ENCODE results near the gene ARL6IP5.

Gene ARL6IP5

DNA sequence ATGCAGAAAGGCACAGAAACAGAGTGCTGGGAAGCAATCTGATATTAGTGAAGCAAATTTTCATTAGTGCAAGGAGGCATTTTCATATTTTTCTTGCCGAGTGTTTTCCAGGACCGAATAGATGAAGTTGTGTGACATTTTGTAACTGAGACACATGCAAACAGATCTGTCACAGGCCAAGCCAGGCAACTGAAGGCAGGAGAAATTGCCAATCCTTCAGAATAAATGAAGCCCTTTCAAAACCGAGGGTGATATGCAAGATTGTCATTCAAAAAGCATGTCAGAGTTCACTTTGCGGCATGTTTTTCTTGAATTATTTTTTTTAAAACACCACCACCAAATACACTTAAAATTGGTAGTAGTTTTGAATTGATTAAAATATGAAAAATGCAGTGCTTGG lies 31.4 kb downstream of the ARL6IP5 start:
- TF ChIP-seq, protein P1, sequence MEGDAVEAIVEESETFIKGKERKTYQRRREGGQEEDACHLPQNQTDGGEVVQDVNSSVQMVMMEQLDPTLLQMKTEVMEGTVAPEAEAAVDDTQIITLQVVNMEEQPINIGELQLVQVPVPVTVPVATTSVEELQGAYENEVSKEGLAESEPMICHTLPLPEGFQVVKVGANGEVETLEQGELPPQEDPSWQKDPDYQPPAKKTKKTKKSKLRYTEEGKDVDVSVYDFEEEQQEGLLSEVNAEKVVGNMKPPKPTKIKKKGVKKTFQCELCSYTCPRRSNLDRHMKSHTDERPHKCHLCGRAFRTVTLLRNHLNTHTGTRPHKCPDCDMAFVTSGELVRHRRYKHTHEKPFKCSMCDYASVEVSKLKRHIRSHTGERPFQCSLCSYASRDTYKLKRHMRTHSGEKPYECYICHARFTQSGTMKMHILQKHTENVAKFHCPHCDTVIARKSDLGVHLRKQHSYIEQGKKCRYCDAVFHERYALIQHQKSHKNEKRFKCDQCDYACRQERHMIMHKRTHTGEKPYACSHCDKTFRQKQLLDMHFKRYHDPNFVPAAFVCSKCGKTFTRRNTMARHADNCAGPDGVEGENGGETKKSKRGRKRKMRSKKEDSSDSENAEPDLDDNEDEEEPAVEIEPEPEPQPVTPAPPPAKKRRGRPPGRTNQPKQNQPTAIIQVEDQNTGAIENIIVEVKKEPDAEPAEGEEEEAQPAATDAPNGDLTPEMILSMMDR (conservative IDR thresholded peaks at IDR 0.05; ENCODE audit: low read depth, low read length), result no peak
- DNase-seq (ENCODE audit: low read depth), result no peak
- no peak overlapping the region for H3K4me3 ChIP-seq (ENCODE audit: low read depth, low read length)

DNA sequence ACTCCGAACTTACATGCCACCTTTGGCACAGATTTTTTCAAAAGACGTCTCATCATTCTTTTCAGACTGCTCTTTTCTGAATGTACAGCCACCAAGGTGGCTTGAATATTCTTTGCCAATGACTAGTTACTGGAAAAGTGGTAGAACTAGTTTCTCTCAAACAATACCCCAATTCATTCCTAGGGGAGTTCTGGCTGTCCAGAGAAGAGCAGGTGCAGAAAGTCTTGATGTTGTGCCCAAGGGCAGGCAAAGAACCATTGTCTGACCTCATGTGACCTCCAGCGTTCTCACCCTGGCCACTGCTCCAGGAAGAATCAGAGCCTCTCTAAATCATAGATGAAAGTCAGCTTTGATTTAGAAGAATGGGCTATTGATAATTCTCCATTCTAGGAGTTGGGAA lies 32.2 kb downstream of the ARL6IP5 start:
- no peak for DNase-seq (ENCODE audit: low read depth)
- TF ChIP-seq, protein P1 (conservative IDR thresholded peaks at IDR 0.05; ENCODE audit: low read depth, low read length), result no peak
- H3K4me3 ChIP-seq (ENCODE audit: low read depth, low read length), result no peak overlapping the region

DNA sequence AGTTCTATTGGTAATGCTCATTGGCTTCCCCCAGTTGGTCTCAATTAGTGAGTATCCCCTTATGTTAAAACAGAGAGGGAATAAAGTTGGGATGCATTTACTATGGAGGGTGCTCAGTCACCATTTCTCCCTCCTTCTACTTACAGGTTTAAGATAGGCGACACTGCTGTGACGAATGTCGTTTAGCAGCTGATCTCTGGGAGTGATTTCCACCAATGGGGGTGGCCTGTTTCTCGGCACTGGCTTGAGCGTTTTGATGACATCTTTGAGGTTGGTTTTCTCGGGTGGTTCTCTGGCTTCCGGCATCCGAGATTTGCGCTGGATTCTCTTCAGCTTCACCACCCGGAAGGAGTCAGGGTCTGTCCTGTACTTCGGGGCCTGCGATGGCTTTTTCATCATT lies 33.8 kb downstream of the ARL6IP5 start:
- no peak for DNase-seq (ENCODE audit: low read depth)
- no peak overlapping the region for H3K4me3 ChIP-seq (ENCODE audit: low read depth, low read length)
- TF ChIP-seq, protein P1 (conservative IDR thresholded peaks at IDR 0.05; ENCODE audit: low read depth, low read length), result no peak

DNA sequence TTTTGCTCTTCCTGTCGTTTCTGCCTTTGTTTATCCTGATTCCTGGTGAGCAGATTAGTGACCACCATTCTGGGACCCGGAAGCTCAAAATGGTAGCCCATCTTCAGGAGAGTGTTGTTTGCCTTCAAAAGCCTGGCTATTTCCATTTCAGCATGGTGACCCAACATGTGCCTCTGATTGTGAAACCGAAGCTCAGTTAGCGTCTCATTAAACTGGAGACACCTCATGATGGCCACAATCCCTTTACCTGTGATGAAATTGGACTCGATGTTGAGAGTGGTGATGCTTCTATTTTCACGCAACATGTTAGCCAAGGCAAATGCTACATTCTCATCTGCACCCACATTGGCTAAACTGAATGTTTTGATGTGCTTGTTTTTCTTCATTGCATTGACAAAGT lies 34.4 kb downstream of the ARL6IP5 start:
- TF ChIP-seq, protein P1 (conservative IDR thresholded peaks at IDR 0.05; ENCODE audit: low read depth, low read length), result no peak
- H3K4me3 ChIP-seq (ENCODE audit: low read depth, low read length), result no peak overlapping the region

DNA sequence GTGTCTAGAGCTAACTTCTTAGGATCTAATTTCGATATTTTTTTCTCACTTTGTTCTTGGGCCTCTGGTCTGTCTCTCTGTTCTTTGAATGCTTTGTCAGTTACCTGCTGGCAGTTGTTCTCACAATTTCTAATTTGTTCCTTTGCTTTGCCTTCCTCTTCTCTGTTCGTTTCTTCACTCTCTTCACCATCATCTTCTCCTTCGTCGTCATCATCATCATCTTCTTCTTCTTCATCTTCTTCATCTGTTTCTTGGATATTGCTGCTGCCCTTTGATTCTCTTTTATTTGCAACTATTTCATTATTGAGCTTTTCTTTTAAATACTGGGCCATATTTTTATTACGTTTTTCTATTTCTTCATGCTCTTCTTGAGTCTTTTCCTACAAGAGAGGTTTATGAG lies 34.9 kb downstream of the ARL6IP5 start:
- TF ChIP-seq, protein P1 (conservative IDR thresholded peaks at IDR 0.05; ENCODE audit: low read depth, low read length), result no peak

More for the DNA sequence above, 34.4 kb downstream of the ARL6IP5 start:
- DNase-seq (ENCODE audit: low read depth), result no peak

DNA sequence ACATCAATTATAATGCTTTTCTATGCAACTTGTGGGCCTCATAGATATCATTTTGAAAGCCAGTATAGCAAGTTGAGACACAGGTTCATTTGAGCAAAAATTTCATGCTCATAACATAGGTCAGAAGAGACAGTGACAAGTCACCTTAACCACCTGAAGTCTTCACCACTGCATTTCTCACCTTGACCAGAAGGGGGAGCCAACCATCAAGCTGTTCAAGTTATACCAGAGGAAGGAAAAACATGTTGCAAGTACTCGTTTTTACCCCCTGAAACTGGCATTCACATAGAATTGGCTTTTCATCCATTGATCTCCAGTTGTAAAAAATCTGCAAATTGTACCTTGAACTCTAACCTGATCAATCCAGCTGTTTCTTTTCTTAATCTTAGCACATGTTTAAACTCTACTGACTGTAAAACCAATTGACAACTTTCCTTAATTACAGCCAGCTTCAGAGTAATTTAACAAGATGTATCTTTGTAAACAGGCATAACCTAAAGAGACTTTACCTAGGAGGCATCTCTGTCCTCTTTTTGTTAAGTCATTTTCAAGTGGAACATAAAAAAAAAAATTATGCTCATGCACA lies 36.2 kb downstream of the ARL6IP5 start:
- no peak overlapping the region for H3K4me3 ChIP-seq (ENCODE audit: low read depth, low read length)
- DNase-seq (ENCODE audit: low read depth), result peak; percentile 88
- TF ChIP-seq, protein P1 (conservative IDR thresholded peaks at IDR 0.05; ENCODE audit: low read depth, low read length), result peak; percentile 95

More for the DNA sequence above, 34.9 kb downstream of the ARL6IP5 start:
- H3K4me3 ChIP-seq (ENCODE audit: low read depth, low read length), result no peak overlapping the region
- no peak for DNase-seq (ENCODE audit: low read depth)

DNA sequence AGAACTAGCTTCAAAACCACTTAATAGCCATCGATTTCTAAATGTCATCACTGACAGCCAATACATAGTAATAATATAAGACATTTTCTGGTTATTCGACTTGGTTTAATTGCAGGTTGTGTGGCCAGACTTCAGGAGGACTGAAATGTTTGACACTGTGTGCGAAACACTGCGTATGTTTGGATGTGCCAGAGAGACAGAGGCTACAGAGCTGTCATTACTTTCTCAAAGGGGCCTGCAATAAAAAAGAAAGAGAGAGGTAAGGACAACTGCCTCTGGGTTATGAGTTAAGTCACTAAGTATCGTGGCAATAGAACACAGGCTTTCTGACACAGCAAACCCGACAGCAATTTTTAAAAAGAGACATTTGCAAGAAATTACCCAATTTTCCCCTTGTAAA lies 36.8 kb downstream of the ARL6IP5 start:
- DNase-seq (ENCODE audit: low read depth), result no peak
- no peak overlapping the region for H3K4me3 ChIP-seq (ENCODE audit: low read depth, low read length)
- TF ChIP-seq, protein P1 (conservative IDR thresholded peaks at IDR 0.05; ENCODE audit: low read depth, low read length), result no peak

Measured in choroid plexus epithelial cell (primary cell).